HEK293 (cell line): ENCODE results near the gene RBMS1.

Source experiments
- CTCF ChIA-PET: fragments of 350-600 bp; formaldehyde crosslinking; extraction: SDS; loops from one replicate; lab custom pipeline; 2021; ENCODE audit warnings: antibody characterized with exemption; lab: Yijun Ruan, JAX
- POLR2A ChIA-PET: fragments of 300-600 bp; formaldehyde crosslinking; extraction: SDS; loops from one replicate; lab custom pipeline; 2020; ENCODE audit warnings: antibody characterized with exemption, inconsistent platforms; lab: Yijun Ruan, JAX
- H3K27ac ChIP-seq: fragments of 200-500 bp; sonication (Bioruptor generic); 2 replicates; pipeline ENCODE4 v1.5.1; 2014; ENCODE audit warnings: low read depth, low read length, control low read depth, inconsistent platforms; ENCODE audit errors: extremely low read depth
- H3K36me3 ChIP-seq, 2 experiments: fragments of 200-500 bp in 1 of 2; sonication (Bioruptor generic) in 1 of 2; 1 replicate in 1 of 2; 2 replicates in 1 of 2; pipeline ENCODE4 v1.5.1; 2014 to 2017; ENCODE audit warnings: inconsistent platforms in 2 of 2, low read length in 2 of 2; ENCODE audit not compliant: control insufficient read depth in 2 of 2, insufficient read depth in 1 of 2
- H3K4me1 ChIP-seq: fragments of 200-500 bp; sonication (Bioruptor generic); 2 replicates; pipeline ENCODE4 v1.5.1; 2014; ENCODE audit warnings: mild to moderate bottlenecking, low read length, inconsistent platforms; ENCODE audit not compliant: control insufficient read depth, insufficient read depth
- H3K4me3 ChIP-seq: 2 replicates; pipeline ENCODE4 v1.5.1; 2011; ENCODE audit warnings: low read depth, mild to moderate bottlenecking, control low read depth, low read length, moderate library complexity
- H3K9me3 ChIP-seq: fragments of 200-500 bp; sonication (Bioruptor generic); 2 replicates; pipeline ENCODE4 v1.5.1; 2014; ENCODE audit warnings: low read depth, low read length, inconsistent platforms; ENCODE audit not compliant: control insufficient read depth, insufficient read depth
- BCL11A ChIP-seq: fragments of 450-650 bp; formaldehyde crosslinking; IDR thresholded peaks from 2 replicates; pipeline ENCODE4 v1.5.1; 2016; ENCODE audit warnings: low read depth, missing biosample characterization, missing genetic modification characterization
- PRDM6 ChIP-seq: fragments of 450-650 bp; formaldehyde crosslinking; IDR thresholded peaks from 2 replicates; pipeline ENCODE4 v1.5.1; 2017; ENCODE audit warnings: missing biosample characterization, missing genetic modification characterization
- ZBTB26 ChIP-seq: fragments of 450-650 bp; formaldehyde crosslinking; optimal IDR thresholded peaks from 2 replicates; pipeline ENCODE3; 2016; ENCODE audit warnings: missing biosample characterization, mild to moderate bottlenecking, missing genetic modification characterization
- ZNF148 ChIP-seq: fragments of 450-650 bp; formaldehyde crosslinking; IDR thresholded peaks from 2 replicates; pipeline ENCODE4 v1.5.0; 2017; ENCODE audit warnings: missing biosample characterization, missing genetic modification characterization, borderline replicate concordance
- ZNF157 ChIP-seq: fragments of 450-650 bp; formaldehyde crosslinking; IDR thresholded peaks from 2 replicates; pipeline ENCODE4 v1.5.1; 2016; ENCODE audit warnings: missing biosample characterization, missing genetic modification characterization
- ZNF18 ChIP-seq: fragments of 450-650 bp; formaldehyde crosslinking; IDR thresholded peaks from 2 replicates; pipeline ENCODE4 v1.5.1; 2016; ENCODE audit warnings: missing biosample characterization, missing genetic modification characterization
- ZNF19 ChIP-seq: fragments of 450-650 bp; formaldehyde crosslinking; IDR thresholded peaks from 2 replicates; pipeline ENCODE4; 2016; ENCODE audit warnings: missing biosample characterization, missing genetic modification characterization, low read depth
- ZNF2 ChIP-seq: fragments of 450-650 bp; formaldehyde crosslinking; IDR thresholded peaks from 2 replicates; pipeline ENCODE4 v1.5.1; 2016; ENCODE audit warnings: missing biosample characterization, missing genetic modification characterization
- ZNF302 ChIP-seq: fragments of 450-650 bp; formaldehyde crosslinking; IDR thresholded peaks from 2 replicates; pipeline ENCODE4 v1.5.1; 2016; ENCODE audit warnings: missing biosample characterization, missing genetic modification characterization, low read depth
- ZNF416 ChIP-seq: fragments of 450-650 bp; formaldehyde crosslinking; IDR thresholded peaks from 2 replicates; pipeline ENCODE4 v1.5.1; 2016; ENCODE audit warnings: missing biosample characterization, missing genetic modification characterization
- ZNF521 ChIP-seq: fragments of 450-650 bp; formaldehyde crosslinking; IDR thresholded peaks from 2 replicates; pipeline ENCODE4 v1.5.1; 2017; ENCODE audit warnings: missing biosample characterization, mild to moderate bottlenecking, missing genetic modification characterization
- ZNF548 ChIP-seq: fragments of 450-650 bp; formaldehyde crosslinking; IDR thresholded peaks from 2 replicates; pipeline ENCODE4 v1.5.1; 2016; ENCODE audit warnings: missing biosample characterization, missing genetic modification characterization
- ZNF549 ChIP-seq: fragments of 450-650 bp; IDR thresholded peaks from 2 replicates; pipeline ENCODE4 v1.5.1; 2018; ENCODE audit warnings: missing biosample characterization, missing genetic modification characterization, mild to moderate bottlenecking, inconsistent platforms, moderate library complexity
- ZNF555 ChIP-seq: fragments of 450-650 bp; formaldehyde crosslinking; conservative IDR thresholded peaks from 2 replicates; pipeline ENCODE4 v1.5.1; 2017; ENCODE audit warnings: missing biosample characterization, mild to moderate bottlenecking, missing genetic modification characterization, inconsistent platforms
- ZNF585B ChIP-seq: fragments of 450-650 bp; formaldehyde crosslinking; IDR thresholded peaks from 2 replicates; pipeline ENCODE4 v1.5.1; 2016; ENCODE audit warnings: missing biosample characterization, missing genetic modification characterization
- ZNF621 ChIP-seq: fragments of 450-650 bp; formaldehyde crosslinking; IDR thresholded peaks from 2 replicates; pipeline ENCODE4 v1.5.1; 2017; ENCODE audit warnings: missing biosample characterization, missing genetic modification characterization
- ZNF654 ChIP-seq: fragments of 450-650 bp; formaldehyde crosslinking; IDR thresholded peaks from 2 replicates; pipeline ENCODE4 v1.5.1; 2016; ENCODE audit warnings: low read depth, missing biosample characterization, missing genetic modification characterization
- ZNF707 ChIP-seq: fragments of 450-650 bp; formaldehyde crosslinking; IDR thresholded peaks from 2 replicates; pipeline ENCODE4 v1.5.1; 2016; ENCODE audit warnings: missing biosample characterization, missing genetic modification characterization
- ZNF837 ChIP-seq: fragments of 450-650 bp; formaldehyde crosslinking; IDR thresholded peaks from 2 replicates; pipeline ENCODE4 v1.5.1; 2016; ENCODE audit warnings: missing biosample characterization, missing genetic modification characterization

Gene RBMS1

GRCh38 chr2:160362541-160362940 is 131.1 kb downstream of the RBMS1 start (continued):
- TF ChIP-seq ZNF148 (no peak), ZNF302 (tag by site-specific recombination) (no peak), ZNF157 (tag by site-specific recombination) (no peak), ZNF521 (tag by site-specific recombination) (no peak), PRDM6 (tag by site-specific recombination) (no peak), ZNF416 (tag by site-specific recombination) (no peak), ZNF621 (tag by site-specific recombination) (no peak), BCL11A (no peak)
- TF ChIP-seq, all 188 proteins: peak for 0

- H3K4me3 ChIP-seq = no peak overlapping the region
- TF ChIP-seq ZNF2 (tag by site-specific recombination) = no peak
- TF ChIP-seq ZBTB26 = no peak
- TF ChIP-seq, all 188 proteins: peak for 0
- Histone ChIP-seq H3K36me3 (no peaks in the 10 kb centered on the region), H3K9me3 (no peaks in the 10 kb centered on the region), H3K4me1 (peaks cover 13% of the 10 kb centered on the region), H3K27ac (no peak overlapping the region)
- CTCF ChIA-PET = no interaction called here
- POLR2A ChIA-PET = no interaction called here
These were observed 131.6 kb downstream of the RBMS1 start for GRCh38 chr2:160362018-160362417.

- no peaks in the 10 kb centered on the region for H3K9me3 ChIP-seq
- peaks cover 2% of the 10 kb centered on the region for H3K4me1 ChIP-seq
- H3K27ac ChIP-seq = no peak overlapping the region
- POLR2A ChIA-PET = no interaction called here
- CTCF ChIA-PET = interaction anchor here (1.6 kb wide), 1 partner anchor 72 kb away, joined by 4 read pairs; no protein-coding TSS in a partner anchor
- H3K4me3 ChIP-seq = no peak overlapping the region
- no peaks in the 10 kb centered on the region for H3K36me3 ChIP-seq
- no peak for TF ChIP-seq ZNF621 (tag by site-specific recombination)
- TF ChIP-seq ZNF837 (tag by site-specific recombination) = no peak
- no peak for TF ChIP-seq ZNF148
- TF ChIP-seq ZNF548 (tag by site-specific recombination) = no peak
- no peak for TF ChIP-seq ZNF555
- no peak for TF ChIP-seq ZNF585B
- no peak for TF ChIP-seq ZNF18 (tag by site-specific recombination)
- TF ChIP-seq ZNF654 (tag by site-specific recombination) = no peak
- TF ChIP-seq ZNF549 (tag by site-specific recombination) = no peak
- TF ChIP-seq ZNF707 (tag by site-specific recombination) = no peak
- no peak for TF ChIP-seq ZNF19
- TF ChIP-seq, all 188 proteins: peak for 0
These were observed 133.4 kb downstream of the RBMS1 start for GRCh38 chr2:160360089-160360757.
